Measurements from ENCODE around the gene ONECUT1.

GRCh38 chr15:52805351-52806283, 15.5 kb upstream of the ONECUT1 start:
- TF ChIP-seq CTCF (conservative IDR thresholded peaks at IDR 0.05) (no peak), EZH2 (IDR thresholded peaks at IDR 0.05; ENCODE audit: low read depth) (no peak)
